Measurements from ENCODE around the gene PFKFB3. TPM values are rescaled to one million over a fixed set of nuclear protein-coding genes. Genes with fewer than 3 reads are reported as not detected.
"Not testable (repeated sequence)": the region's sequence is repeated elsewhere in the genome, so short reads cannot be mapped to it uniquely, and the experiment has no call there.

Gene PFKFB3
- total and polyA plus RNA-seq, 2 of the 13 experiments (the other 11 are each of a cell fraction or from before 2014, with no cell fraction given) = 1.2 to 13.3 TPM

GRCh38 chr10:6195846-6196245, 6.9 kb upstream of the PFKFB3 start:
- TF ChIP-seq ATF7 (IDR thresholded peaks at IDR 0.05) (no peak), ATF7 (CRISPR knock-in tag; IDR thresholded peaks at IDR 0.05) (no peak), ZNF883 (CRISPR knock-in tag; IDR thresholded peaks at IDR 0.05; ENCODE audit: not compliant biosample characterization) (no peak), FOXK2 (IDR thresholded peaks at IDR 0.05) (no peak), ELF1 (CRISPR knock-in tag; IDR thresholded peaks at IDR 0.05) (no peak), ZNF564 (CRISPR knock-in tag; IDR thresholded peaks at IDR 0.05) (no peak), ZNF547 (CRISPR knock-in tag; IDR thresholded peaks at IDR 0.05) (no peak), THAP11 (CRISPR knock-in tag; IDR thresholded peaks at IDR 0.05) (no peak), KMT2B (CRISPR knock-in tag; IDR thresholded peaks at IDR 0.05) (no peak), MAX (IDR thresholded peaks at IDR 0.05) (no peak), ZNF841 (CRISPR knock-in tag; IDR thresholded peaks at IDR 0.05; ENCODE audit: borderline replicate concordance) (no peak), SOX6 (IDR thresholded peaks at IDR 0.05) (no peak), SOX6 (CRISPR knock-in tag; IDR thresholded peaks at IDR 0.05) (no peak), ZNF567 (CRISPR knock-in tag; IDR thresholded peaks at IDR 0.05; ENCODE audit: borderline replicate concordance) (no peak), KDM5B (CRISPR knock-in tag; IDR thresholded peaks at IDR 0.05; ENCODE audit: borderline replicate concordance) (no peak), ZFP41 (CRISPR knock-in tag; IDR thresholded peaks at IDR 0.05; ENCODE audit: borderline replicate concordance) (no peak), TIGD3 (CRISPR knock-in tag; IDR thresholded peaks at IDR 0.05; ENCODE audit: borderline replicate concordance) (no peak), ZNF354B (CRISPR knock-in tag; IDR thresholded peaks at IDR 0.05) (no peak)
- Histone ChIP-seq H2AFZ (ENCODE audit: low read length) (no peak overlapping the region), H3K4me1 (ENCODE audit: insufficient read depth, low read length) (peaks cover 10% of the 10 kb centered on the region), H3K36me3 (replicated peaks in 1 of 2; ENCODE audit: control insufficient read depth in 1 of 2, insufficient read depth in 2 of 2, low read length in 2 of 2) (no peaks in the 10 kb centered on the region), H3K9me3 (ENCODE audit: low read length) (no peaks in the 10 kb centered on the region), H3K27me3 (ENCODE audit: control insufficient read depth in 1 of 2, insufficient read depth in 2 of 2, low read length in 2 of 2) (peaks cover 0 to 13% of the 10 kb centered on the region in 2 experiments; a peak in 1 of 5 replicates), H4K20me1 (ENCODE audit: insufficient read depth, low read length) (no peaks in the 10 kb centered on the region), H3K79me2 (ENCODE audit: insufficient read depth, low read length) (no peaks in the 10 kb centered on the region), H3K4me3 (replicated peaks in 1 of 3; ENCODE audit: insufficient read depth in 1 of 3, low read depth in 2 of 3, low read length in 3 of 3) (no peak overlapping the region), H3K4me2 (ENCODE audit: low read depth, low read length) (no peak overlapping the region), H3K27ac (ENCODE audit: extremely low read length, insufficient read depth, low read length) (no peak overlapping the region), H3K9ac (ENCODE audit: insufficient read depth, low read depth, low read length) (no peak overlapping the region)
- POLR2A ChIA-PET = interaction anchor here (0.7 kb wide), 1 partner anchor 206 kb away, joined by 3 read pairs; no protein-coding TSS in a partner anchor
- FAIRE-seq = no peak
- no peak for DNase-seq (ENCODE audit: low spot score)
- CTCF ChIA-PET (ENCODE audit: low intra/inter-chr PET ratio, low total read pairs) = no interaction called here
- BruUV-seq (replicated peaks) = no TSS peak
- WGBS (ENCODE audit: low lambda C conversion rate) = 63% methylated on average over 9 of the region's 9 CpGs
- in situ Hi-C loops (cut with HindIII; ENCODE audit: extremely low pct_ligation_motif_present, low pct_unique_long_range_greater_than_20kb) (no loop called here), intact Hi-C loops (cut with micrococcal nuclease; ENCODE audit: unreplicated experiment) (no loop called here)
- ATAC-seq = no peak

- BruUV-seq (replicated peaks); DNase-seq (ENCODE audit: low spot score); FAIRE-seq; H4K20me1 ChIP-seq (ENCODE audit: insufficient read depth, low read length); in situ Hi-C loops (cut with HindIII; ENCODE audit: extremely low pct_ligation_motif_present, low pct_unique_long_range_greater_than_20kb); POLR2A ChIA-PET; H3K9me3 ChIP-seq (ENCODE audit: low read length); ATAC-seq; H2AFZ ChIP-seq (ENCODE audit: low read length); H3K27ac ChIP-seq (ENCODE audit: extremely low read length, insufficient read depth, low read length); H3K9ac ChIP-seq (ENCODE audit: insufficient read depth, low read depth, low read length); H3K4me2 ChIP-seq (ENCODE audit: low read depth, low read length); intact Hi-C loops (cut with micrococcal nuclease; ENCODE audit: unreplicated experiment); H3K4me3 ChIP-seq (replicated peaks in 1 of 3; ENCODE audit: insufficient read depth in 1 of 3, low read depth in 2 of 3, low read length in 3 of 3); H3K36me3 ChIP-seq (replicated peaks in 1 of 2; ENCODE audit: control insufficient read depth in 1 of 2, insufficient read depth in 2 of 2, low read length in 2 of 2); CTCF ChIA-PET (ENCODE audit: low intra/inter-chr PET ratio, low total read pairs); H3K79me2 ChIP-seq (ENCODE audit: insufficient read depth, low read length): not testable (repeated sequence)
- Histone ChIP-seq H3K27me3 (ENCODE audit: control insufficient read depth in 1 of 2, insufficient read depth in 2 of 2, low read length in 2 of 2) (peaks cover 0 to 13% of the 10 kb centered on the region in 2 experiments; a peak in 1 of 5 replicates), H3K4me1 (ENCODE audit: insufficient read depth, low read length) (peaks cover 13% of the 10 kb centered on the region)
- WGBS (ENCODE audit: low lambda C conversion rate) = 73% methylated on average over 6 of the region's 6 CpGs
Measured at GRCh38 chr10:6196524-6196923, 6.2 kb upstream of the PFKFB3 start.
